Cardiac septum (tissue), 1 donor: Measurements from ENCODE around the gene S100PBP. TPM values are rescaled to one million over a fixed set of nuclear protein-coding genes. Genes with fewer than 3 reads are reported as not detected.

Source experiments
- DNase-seq: peaks from one replicate; pipeline ENCODE4 v3.0.0-alpha.2; 2020; ENCODE audit warnings: low spot score
- intact Hi-C: fragments of 100-400 bp; cut with DNase I; formaldehyde crosslinking; loops from one replicate; pipeline ENCODE4 v1.14.0; 2022
- total RNA-seq: library from RNA; stranded (reverse); fragmentation: NEBNext Ultra II Directional; extraction: Animal tissue kit (Norgen Biotek cat#: 25700); gene quantifications from one replicate; pipeline ENCODE4 v1.2.1, GENCODE V29; 2021
- donor health status: DM: no; HTN: no; CAD: no.

S100PBP gene
- total RNA-seq, 1 donor from 2014 or later = 12.5 TPM

- DNase-seq = peak; percentile 43
Observed at GRCh38 chr1:32878637-32879041, 61.2 kb downstream of the S100PBP start.

GRCh38 chr1:32881291-32881690 lies 63.8 kb downstream of the S100PBP start:
- DNase-seq = no peak
- intact Hi-C loops = no loop called here

More at GRCh38 chr1:32878637-32879041, 61.2 kb downstream of the S100PBP start:
- intact Hi-C loops = loop anchor here (5.0 kb wide), 1 partner anchor 44 kb away; no protein-coding TSS in a partner anchor

- intact Hi-C loops = no loop called here
- DNase-seq = no peak
Observed at GRCh38 chr1:32881871-32882850, 64.7 kb downstream of the S100PBP start.

GRCh38 chr1:32883338-32884031 lies 66.0 kb downstream of the S100PBP start:
- intact Hi-C loops = no loop called here
- DNase-seq = no peak

- no peak for DNase-seq
- intact Hi-C loops = no loop called here
Observed at GRCh38 chr1:32884032-32884372, 66.5 kb downstream of the S100PBP start.

GRCh38 chr1:32884726-32885125 lies 67.3 kb downstream of the S100PBP start:
- no peak for DNase-seq
- intact Hi-C loops = no loop called here

- no peak for DNase-seq
- intact Hi-C loops = no loop called here
Observed at GRCh38 chr1:32885676-32886003, 68.2 kb downstream of the S100PBP start.

GRCh38 chr1:32886004-32886827 lies 68.8 kb downstream of the S100PBP start, which contains the start of gene HPCA:
Gene HPCA (plus strand): TSS chr1:32886491. CDS start chr1:32888899, 2,408 bp downstream.
- intact Hi-C loops = no loop called here
- DNase-seq = no peak

- intact Hi-C loops = no loop called here
- DNase-seq = no peak
Observed at GRCh38 chr1:32886828-32887414, 69.5 kb downstream of the S100PBP start.

- intact Hi-C loops = loop anchor here (2.0 kb wide), 1 partner anchor 39 kb away; no protein-coding TSS in a partner anchor
- no peak for DNase-seq
Observed at GRCh38 chr1:32887623-32888022, 70.2 kb downstream of the S100PBP start.

GRCh38 chr1:32888134-32888533 lies 70.7 kb downstream of the S100PBP start:
- intact Hi-C loops = loop anchor here (2.0 kb wide), 1 partner anchor 39 kb away; no protein-coding TSS in a partner anchor
- DNase-seq = peak; percentile 24

- intact Hi-C loops = loop anchor here (2.0 kb wide), 1 partner anchor 38 kb away; no protein-coding TSS in a partner anchor
- DNase-seq = no peak
Observed at GRCh38 chr1:32888677-32889420, 71.4 kb downstream of the S100PBP start.

GRCh38 chr1:32889731-32890278 lies 72.4 kb downstream of the S100PBP start:
- peak; percentile 4 for DNase-seq
- intact Hi-C loops = loop anchor here (2.0 kb wide), 1 partner anchor 37 kb away; no protein-coding TSS in a partner anchor

- DNase-seq = peak; percentile 51
- intact Hi-C loops = no loop called here
Observed at GRCh38 chr1:32890516-32891240, 73.2 kb downstream of the S100PBP start.

GRCh38 chr1:32891241-32891570 lies 73.8 kb downstream of the S100PBP start:
- peak; percentile 54 for DNase-seq
- intact Hi-C loops = no loop called here

- intact Hi-C loops = no loop called here
- no peak for DNase-seq
Observed at GRCh38 chr1:32891630-32892029, 74.2 kb downstream of the S100PBP start.

- DNase-seq = peak; percentile 74
- intact Hi-C loops = no loop called here
Observed at GRCh38 chr1:32892368-32893197, 75.1 kb downstream of the S100PBP start.
